Measurements from ENCODE around the gene PLD2.
"Not testable (repeated sequence)": the region's sequence is repeated elsewhere in the genome, so short reads cannot be mapped to it uniquely, and the experiment has no call there.

PLD2 gene

DNA sequence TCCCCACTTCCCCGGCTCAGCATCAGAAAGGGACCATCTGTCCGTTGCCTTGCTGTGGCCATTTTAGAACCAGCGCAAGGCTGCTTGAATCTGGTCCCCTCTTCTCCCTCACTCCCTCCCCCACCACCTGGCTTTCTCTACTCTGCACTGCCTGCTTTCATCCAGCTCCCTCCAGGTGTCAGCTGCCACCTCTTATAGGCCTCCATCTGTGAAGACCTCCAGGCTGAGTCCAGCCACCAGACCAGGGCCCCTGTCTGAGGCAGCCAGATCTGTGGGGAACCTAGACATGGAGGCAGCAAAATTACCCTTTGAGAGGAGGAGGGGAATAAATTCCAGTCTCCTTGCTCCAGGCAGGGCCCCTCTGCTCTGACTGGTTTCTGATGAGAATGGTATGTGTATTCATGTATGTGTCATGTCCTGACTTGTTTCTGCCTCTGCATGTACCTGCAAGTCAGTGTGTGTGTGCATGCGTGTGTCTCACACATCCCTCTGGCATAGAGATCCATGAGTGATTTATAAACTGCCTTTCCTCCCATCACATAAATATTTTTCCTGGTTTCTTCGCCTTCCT is 47.2 kb downstream of the PLD2 start:
- TF ChIP-seq, protein P1, sequence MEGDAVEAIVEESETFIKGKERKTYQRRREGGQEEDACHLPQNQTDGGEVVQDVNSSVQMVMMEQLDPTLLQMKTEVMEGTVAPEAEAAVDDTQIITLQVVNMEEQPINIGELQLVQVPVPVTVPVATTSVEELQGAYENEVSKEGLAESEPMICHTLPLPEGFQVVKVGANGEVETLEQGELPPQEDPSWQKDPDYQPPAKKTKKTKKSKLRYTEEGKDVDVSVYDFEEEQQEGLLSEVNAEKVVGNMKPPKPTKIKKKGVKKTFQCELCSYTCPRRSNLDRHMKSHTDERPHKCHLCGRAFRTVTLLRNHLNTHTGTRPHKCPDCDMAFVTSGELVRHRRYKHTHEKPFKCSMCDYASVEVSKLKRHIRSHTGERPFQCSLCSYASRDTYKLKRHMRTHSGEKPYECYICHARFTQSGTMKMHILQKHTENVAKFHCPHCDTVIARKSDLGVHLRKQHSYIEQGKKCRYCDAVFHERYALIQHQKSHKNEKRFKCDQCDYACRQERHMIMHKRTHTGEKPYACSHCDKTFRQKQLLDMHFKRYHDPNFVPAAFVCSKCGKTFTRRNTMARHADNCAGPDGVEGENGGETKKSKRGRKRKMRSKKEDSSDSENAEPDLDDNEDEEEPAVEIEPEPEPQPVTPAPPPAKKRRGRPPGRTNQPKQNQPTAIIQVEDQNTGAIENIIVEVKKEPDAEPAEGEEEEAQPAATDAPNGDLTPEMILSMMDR (conservative IDR thresholded peaks at IDR 0.05; ENCODE audit: control insufficient read depth, insufficient read depth, low read depth, low read length): no peak
- DNase-seq (ENCODE audit: low read depth): peak; percentile 19
- H3K4me3 ChIP-seq (ENCODE audit: control insufficient read depth, low read depth, low read length): no peak overlapping the region

DNA sequence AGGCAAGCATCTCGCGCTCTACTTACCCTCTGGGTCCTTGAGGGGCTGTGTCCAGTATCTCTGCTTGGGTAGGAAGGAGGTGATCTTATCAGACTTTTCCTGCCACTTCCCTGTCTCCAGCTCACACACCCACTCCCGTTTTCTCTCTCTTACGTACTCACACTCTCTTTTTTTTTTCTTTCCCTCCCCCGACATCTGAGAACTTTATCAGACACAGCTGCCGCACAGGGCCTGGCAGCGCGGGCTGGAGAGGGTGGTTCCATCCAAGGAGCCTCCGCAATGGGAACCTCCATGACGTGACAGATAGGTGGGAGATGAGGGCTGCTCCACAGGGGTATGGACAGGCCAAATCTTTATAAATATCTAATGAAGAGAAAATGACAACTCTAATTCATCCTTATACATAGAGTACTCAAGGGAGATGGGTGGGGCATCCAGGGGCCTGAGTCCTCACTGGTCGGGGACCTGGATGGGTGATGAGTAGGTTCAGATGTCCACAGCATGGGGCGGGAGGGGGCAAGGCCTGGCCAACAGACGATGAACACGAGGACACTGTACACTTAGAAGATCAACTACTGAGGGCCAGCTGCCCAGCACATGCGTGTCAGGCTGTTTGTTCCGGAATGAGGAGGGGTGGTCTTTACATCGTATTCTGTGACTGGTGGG is 49.5 kb downstream of the PLD2 start:
- TF ChIP-seq, protein P1 (conservative IDR thresholded peaks at IDR 0.05; ENCODE audit: control insufficient read depth, insufficient read depth, low read depth, low read length): no peak
- no peak overlapping the region for H3K4me3 ChIP-seq (ENCODE audit: control insufficient read depth, low read depth, low read length)
- no peak for DNase-seq (ENCODE audit: low read depth)

DNA sequence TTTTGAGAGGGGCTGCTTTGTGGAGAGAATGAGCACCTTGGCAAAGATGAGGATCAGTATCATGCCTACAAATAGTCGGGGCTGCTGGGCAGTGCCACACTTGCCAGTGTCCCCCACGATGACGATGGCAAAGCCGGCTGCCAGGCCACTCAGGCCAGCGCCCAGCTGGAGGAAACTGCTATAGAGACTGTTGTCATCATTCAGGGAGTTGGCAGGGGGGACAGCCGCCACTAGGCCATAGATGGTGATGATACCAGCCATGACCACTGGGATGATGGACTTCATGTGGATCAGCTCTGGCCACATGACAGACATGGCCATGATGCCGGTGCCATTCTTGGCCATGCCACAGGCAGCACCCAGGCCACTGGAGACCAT is 50.0 kb downstream of the PLD2 start:
- DNase-seq (ENCODE audit: low read depth): no peak
- no peak overlapping the region for H3K4me3 ChIP-seq (ENCODE audit: control insufficient read depth, low read depth, low read length)
- TF ChIP-seq, protein P1 (conservative IDR thresholded peaks at IDR 0.05; ENCODE audit: control insufficient read depth, insufficient read depth, low read depth, low read length): no peak

DNA sequence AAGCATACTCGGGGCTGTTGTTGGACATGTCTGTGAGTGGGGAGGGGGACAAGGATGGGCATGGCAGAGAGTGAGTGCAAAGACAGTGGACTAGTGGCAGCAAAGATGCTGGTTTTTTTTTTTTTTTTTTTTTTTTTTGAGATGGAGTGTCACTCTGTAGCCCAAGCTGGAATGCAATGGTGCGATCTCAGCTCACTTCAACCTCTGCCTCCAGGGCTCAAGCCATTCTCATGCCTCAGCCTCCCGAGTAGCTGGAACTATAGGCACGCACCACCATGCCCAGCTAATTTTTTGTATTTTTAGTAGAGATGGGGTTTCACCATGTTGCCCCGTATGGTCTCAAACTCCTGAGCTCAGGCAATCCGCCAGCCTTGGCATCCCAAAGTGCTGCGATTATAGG is 50.4 kb downstream of the PLD2 start:
- H3K4me3 ChIP-seq (ENCODE audit: control insufficient read depth, low read depth, low read length); DNase-seq (ENCODE audit: low read depth): not testable (repeated sequence)

DNA sequence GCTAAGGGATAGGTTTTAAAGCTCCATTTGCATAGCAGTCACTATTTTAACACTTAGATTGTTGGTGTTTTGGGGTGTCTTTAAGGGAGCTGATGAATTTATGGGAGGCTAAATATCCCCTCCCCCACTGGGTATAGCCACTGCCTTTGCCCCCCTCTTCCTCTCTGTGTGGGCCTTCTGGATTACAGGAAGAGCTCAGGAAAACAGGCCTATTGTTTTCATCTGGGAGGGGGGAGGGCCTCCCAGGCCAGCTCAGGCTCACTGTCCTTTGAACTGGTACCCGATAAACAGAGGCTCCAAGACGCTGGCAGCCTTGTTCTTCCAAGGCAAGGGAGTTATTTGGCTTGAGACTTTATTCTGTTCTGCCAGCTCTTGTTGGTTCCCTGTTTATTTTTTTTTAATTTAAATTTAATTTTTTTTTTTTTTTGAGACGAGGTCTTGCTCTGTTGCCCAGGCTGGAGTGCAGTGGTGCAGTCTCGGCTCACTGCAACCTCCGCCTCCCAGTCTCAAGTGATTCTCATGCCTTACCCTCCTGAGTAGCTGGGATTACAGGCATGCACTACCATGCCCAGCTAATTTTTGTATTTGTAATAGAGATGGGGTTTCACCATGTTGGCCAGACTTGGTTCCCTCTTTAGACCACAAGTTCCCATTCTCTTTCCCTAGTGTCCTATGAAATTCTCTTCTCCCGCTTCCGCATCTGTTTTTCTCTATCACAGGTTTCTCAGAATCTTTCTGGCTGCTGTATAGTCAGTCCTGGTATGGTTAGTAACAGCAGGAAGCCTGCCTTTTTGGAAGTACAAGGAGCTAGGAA is 51.3 kb downstream of the PLD2 start:
- no peak for DNase-seq (ENCODE audit: low read depth)
- TF ChIP-seq, protein P1 (conservative IDR thresholded peaks at IDR 0.05; ENCODE audit: control insufficient read depth, insufficient read depth, low read depth, low read length): no peak
- H3K4me3 ChIP-seq (ENCODE audit: control insufficient read depth, low read depth, low read length): no peak overlapping the region

DNA sequence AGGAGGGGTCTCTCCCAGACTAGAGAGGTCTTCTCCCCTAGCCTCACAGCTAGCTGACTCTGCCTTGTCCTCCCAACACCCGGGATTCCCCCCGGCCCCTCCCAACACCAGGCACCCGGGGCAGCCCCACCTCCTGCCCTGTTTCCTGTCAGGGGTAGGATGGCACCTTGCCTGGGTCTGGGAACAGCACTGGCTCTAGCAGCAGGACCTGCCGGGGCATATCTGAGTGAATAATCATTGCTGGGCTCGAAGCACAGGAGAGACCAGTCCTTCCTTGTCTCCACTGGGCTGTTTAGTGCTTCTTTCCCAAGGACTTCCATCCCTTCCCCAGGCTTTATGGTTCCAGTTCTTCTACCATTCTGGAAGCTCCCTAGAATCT is 51.9 kb downstream of the PLD2 start:
- no peak for DNase-seq (ENCODE audit: low read depth)
- TF ChIP-seq, protein P1 (conservative IDR thresholded peaks at IDR 0.05; ENCODE audit: control insufficient read depth, insufficient read depth, low read depth, low read length): no peak
- H3K4me3 ChIP-seq (ENCODE audit: control insufficient read depth, low read depth, low read length): no peak overlapping the region
